HG02678 (cell line): ENCODE measurements around the gene FPR3.
"Not testable (repeated sequence)": the region's sequence is repeated elsewhere in the genome, so short reads cannot be mapped to it uniquely, and the experiment has no call there.

Source experiments
- ATAC-seq: cut with Tn5 transposase; IDR thresholded peaks from one replicate; pipeline ENCODE4 v1.9.1; 2021; ENCODE audit warnings: mild to moderate bottlenecking, moderate library complexity; ENCODE audit not compliant: unreplicated experiment

Gene FPR3

GRCh38 chr19:51783372-51783771, 11.6 kb upstream of the FPR3 start:
- no peak for ATAC-seq

DNA sequence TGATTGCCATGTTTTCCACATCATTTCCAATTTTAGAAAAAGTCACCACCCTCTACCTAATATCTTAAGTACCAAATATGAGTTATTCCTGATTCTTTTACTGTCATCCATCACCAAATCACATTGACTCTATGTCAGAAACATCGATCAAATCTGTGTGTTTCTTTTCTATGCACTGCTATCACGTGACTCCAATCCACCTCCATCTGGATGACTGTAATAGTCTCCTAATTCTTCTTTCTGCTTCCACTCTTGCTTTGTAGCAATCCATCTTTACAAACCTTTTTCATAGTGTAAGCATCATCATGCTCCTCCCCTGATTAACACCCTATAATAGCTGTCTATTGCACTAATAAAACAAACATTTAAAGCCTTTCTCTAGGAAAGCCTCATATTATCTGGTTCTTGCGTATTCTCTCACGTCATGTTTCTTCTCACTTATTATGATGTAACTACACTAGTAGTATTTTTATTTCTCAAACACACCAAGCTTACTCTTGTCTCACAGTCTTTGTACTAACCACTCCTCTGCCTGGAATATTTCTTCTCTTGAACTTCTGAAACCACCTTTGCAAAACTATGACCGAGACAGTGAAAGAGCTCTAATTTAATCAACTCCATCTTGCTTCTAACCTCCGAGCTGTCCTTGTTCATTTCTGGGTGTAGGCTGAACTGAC, 10.7 kb upstream of the FPR3 start:
- no peak for ATAC-seq

DNA sequence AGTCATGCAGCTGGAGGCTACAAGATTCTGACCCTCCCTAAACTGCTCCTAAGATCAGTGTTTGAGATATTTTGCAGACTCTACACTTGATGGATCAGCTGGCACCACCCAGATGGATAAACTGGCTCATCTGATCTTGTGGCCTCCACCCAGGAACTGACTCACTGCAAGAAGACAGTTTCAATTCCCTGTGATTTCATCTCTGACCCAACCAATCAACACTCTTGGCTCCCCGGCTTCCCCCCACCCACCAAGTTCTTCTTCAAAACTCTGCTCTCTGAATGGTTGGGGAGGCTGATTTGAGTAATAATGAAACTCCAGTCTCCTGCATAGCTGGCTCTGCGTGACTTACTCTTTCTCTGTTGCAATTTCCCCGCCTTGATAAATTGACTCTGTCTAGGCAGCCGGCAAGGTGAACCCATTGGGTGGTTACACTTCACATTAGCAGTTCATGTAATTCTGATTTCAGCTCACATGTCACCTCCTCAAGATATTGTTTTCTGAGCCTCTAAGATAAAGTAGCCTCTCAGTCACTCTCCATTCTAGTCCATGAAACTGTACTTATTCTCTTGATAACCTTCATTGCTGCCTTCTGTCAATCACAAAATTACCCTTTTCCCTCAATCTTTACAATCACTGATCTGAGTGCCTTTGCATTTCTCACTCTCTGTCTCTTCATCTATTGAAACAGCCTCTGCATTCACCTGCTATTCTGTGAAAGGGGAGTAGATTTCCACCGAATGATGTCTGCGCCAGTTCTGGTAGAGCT, 9.9 kb upstream of the FPR3 start:
- no peak for ATAC-seq

GRCh38 chr19:51786646-51787494, 8.1 kb upstream of the FPR3 start:
- ATAC-seq: no peak

- ATAC-seq: no peak
Observed at GRCh38 chr19:51788029-51788428, 6.9 kb upstream of the FPR3 start.

DNA sequence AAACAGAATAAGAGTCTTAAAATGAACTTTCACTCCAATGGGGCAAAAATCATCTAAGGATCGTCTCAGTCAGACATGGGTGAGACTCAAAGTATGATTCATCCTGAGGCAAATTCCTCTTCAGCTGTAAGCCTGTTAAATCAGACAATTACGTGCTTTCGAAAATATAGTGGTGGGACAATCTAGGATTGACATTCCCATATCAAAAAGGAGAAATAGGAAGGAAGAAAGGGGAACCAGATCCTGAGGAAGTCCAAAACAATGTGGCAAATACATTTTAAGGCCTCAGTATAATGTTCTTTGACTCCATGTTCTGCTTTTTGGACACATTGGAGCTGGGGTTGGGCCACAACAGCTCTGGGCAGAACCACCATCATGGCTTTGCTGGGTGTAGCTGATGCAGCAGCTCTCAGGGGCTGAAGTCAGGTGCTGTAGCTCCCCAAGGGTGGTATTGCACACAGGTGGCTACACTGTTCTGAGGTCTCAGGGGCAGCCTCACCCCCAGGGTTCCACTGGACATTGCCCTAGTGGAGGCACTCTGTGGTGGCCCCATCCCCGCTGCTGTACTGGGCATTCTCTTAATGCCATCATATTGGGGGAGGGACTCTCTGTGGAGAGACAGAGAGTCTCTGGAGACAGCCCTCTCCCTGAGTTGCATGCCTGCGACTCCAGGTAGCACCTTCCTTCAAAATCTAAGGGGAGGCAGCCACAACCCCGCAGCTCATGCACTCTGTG, 5.7 kb upstream of the FPR3 start:
- no peak for ATAC-seq

DNA sequence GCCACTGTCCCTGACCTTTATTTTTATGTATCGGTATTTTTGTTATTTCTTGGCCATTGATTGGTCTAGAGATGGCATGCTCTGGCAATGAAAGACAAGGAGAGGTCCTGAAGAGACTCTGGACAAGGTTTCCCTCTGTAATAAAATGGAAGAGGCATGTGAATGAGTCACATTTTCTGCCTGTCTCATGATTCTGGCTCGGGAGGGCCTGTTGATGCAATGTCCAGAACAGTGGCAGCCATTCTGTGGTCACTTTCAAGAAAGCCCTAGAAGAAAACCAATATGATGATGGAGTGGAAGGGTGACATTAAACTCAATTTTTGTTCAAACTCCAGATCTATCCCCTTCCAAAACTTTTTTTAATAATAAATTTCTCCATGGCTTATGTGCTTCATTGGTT, 2.0 kb upstream of the FPR3 start:
- ATAC-seq: no peak

DNA sequence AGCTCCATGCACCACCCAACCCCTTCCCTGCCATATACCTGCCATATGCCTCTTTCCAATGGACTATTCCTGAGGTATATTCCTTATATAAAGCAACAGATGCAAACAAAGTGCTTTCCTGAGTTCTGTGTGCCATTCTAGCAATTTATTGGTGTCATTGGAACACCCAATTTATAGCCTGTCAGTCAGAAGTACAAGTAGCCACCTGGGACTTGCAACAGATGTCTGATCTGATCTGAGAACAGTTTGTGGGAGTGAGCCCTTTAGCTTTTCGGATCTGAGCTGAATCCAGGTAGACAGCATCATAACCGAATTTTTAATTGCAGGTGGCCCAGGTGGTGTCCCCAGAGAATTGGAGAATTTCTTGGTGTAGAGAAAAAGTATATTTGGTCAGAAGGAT, 963 bp upstream of the FPR3 start:
- ATAC-seq: no peak

- no peak for ATAC-seq
Observed at GRCh38 chr19:51796195-51796679, 1.3 kb downstream of the FPR3 start.

DNA sequence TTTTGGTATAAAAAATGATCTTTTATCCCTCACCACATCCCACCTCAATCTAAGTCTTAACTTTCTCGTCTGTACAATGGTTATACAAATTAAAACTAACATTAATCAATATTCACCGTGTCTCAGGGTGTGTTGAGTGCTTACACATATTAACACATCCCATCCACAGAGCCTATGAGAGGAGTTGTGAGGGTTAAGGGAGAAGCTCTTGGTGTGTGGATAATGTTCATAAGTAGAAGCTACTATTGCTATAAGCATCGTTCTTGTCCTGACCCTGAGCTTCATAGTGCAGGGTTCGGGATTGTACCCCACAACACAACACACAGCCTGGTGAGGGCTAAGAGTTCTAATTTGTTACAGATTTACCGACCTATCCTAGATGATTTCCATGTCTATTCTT, 2.5 kb downstream of the FPR3 start:
- no peak for ATAC-seq

DNA sequence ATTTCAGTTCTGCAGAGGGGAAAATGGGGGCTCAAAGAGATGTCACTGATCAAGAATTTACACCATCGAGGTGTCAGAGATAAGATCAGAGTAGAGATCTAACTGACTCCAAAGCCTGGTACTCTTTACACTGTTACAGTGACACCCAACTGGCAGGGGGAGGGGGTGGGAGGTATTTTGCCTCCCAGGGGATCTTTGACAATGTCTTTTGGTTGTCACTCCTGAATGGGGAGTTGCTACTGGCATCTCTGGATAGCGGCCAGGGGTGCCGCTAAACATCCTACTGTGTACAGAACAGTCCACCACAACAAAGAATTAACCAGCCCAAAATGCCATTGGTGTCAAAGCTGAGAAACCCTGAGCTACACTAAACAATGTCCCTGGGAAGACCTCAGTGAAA, 3.1 kb downstream of the FPR3 start:
- no peak for ATAC-seq

GRCh38 chr19:51799034-51799773, 4.2 kb downstream of the FPR3 start:
- no peak for ATAC-seq

GRCh38 chr19:51799774-51800472, 5.0 kb downstream of the FPR3 start:
- ATAC-seq: no peak

DNA sequence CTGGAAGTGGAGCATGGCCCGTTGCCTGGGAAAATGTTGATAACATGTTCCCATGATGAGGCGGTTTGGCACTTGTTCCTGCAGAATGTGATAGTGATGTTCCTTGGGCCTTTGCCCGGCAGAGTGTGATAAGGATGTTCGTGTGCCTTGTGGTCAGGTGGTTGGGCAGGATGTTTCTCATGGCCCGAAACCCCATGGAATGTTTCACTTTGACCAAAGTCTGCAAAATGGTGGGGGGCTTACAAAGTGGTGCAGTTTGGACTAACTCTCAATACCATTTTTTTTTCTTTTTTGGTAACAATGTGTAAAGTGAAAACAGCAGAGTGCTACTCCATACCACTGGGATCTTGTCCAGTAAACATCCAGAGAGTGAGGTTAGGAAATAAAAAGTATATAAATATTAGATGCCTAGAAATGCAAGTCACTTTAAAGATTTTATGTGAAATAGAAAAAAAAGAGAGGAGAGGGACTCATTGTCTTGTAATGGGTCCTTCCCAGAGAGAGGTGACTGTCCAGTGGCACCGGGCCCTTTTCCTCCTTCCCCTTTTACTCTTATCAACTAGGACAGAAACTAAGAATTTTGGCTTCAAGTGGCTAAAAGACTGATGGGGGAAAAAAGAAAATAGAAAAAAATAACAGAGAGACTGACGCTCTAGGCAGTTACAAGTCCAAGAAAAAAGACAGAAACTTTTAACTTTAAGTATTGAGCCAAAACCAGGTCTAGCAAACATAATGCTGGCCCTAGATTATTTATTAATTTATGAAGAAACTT, 5.7 kb downstream of the FPR3 start:
- ATAC-seq: no peak

DNA sequence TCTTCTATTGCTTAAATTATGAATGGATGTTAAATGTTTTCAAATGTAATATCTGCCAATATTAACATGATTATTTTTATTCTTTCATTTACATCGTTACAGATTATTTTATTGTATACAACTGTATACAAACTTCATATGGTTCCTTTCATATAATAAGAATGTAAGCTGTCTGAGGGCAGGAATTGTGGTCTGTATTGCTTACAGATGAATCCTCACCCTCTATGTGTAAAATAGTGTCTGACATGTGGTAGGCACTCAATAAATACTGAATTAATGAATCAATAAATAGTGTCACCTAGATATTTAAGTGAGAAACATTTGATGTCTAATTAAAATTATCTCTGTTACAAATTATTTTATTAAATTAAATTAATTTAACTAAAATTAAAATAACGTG, 7.8 kb downstream of the FPR3 start:
- no peak for ATAC-seq

DNA sequence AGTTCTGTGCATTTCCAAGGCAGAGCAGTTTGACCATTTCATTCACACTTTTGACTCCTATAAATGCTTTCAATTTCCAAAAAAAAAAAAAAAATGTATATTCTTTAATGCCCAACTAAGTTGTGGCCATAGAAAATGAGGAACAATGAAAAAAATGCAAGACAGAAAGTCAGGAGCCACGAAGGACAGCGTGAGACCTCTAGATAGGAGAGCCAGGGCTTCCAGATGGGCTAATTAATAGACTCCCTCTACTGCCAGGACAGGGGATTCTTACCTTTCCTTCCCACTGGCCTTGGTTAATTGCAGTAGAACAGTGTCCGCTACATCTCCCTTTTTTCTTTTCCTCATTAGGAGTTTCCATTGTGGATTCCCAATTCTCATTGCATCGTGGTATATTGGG, 8.6 kb downstream of the FPR3 start:
- no peak for ATAC-seq

GRCh38 chr19:51803967-51804366, 9.0 kb downstream of the FPR3 start:
- no peak for ATAC-seq

- ATAC-seq: not testable (repeated sequence)
Observed at GRCh38 chr19:51804789-51805188, 9.8 kb downstream of the FPR3 start.

DNA sequence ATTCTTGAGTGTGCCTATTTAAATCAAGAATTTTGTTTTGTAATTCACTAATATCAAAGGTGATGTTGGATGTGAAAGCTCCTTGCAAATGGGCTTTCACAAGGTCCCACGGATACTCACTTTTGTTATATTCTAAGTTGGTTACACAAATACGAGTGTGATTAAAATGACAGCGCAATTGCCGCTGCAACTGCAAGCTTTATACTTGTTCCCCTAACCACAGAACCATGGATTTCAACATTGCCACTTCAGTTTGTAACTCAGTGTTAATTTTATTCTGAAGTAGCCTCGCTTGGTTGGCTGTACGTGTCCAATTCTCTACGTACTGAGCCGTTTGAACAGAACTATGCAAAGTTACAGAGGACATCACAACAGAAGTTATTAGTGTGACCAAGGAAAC, 10.4 kb downstream of the FPR3 start:
- ATAC-seq: not testable (repeated sequence)
